Measurements from ENCODE around the gene DVL3.

DVL3 gene

DNA sequence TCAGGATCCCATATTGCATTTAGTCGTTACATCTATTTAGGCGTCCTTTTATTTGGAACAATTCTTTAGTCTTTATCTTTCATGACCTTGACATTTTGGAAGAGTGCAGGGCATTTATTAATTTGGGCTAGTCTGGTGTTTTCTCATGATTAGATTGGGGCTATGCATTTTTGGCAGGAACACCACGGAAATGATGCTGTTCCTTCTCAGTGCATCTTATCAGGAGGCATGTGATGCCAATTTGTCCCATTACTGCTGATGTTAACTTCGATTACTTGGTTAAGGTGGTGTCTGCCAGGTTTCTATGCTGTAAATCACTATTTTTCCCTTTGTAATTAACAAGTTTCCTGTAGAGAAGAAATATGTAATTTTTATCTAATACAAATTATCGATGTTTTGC is 56.1 kb downstream of the DVL3 start:
- no peak for DNase-seq (ENCODE audit: low read depth)

DNA sequence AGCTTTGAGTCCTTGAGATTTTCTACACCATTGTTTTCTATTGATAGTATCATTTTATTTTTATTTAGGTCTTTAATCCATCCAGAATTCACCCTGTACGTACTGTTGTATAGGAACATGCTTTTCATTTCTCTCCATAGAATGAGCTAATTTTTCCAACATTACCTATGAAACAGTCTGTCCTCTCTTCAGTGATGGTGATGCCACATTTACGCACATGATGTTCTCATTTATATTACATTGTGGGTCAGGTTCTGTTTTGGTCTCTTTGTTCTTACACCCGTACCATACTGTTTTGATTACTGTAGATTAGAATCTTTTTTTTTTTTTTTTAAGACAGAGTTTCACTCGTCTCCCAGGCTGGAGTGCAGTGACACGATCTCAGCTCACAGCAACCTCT is 56.5 kb downstream of the DVL3 start:
- DNase-seq (ENCODE audit: low read depth) = no peak

DNA sequence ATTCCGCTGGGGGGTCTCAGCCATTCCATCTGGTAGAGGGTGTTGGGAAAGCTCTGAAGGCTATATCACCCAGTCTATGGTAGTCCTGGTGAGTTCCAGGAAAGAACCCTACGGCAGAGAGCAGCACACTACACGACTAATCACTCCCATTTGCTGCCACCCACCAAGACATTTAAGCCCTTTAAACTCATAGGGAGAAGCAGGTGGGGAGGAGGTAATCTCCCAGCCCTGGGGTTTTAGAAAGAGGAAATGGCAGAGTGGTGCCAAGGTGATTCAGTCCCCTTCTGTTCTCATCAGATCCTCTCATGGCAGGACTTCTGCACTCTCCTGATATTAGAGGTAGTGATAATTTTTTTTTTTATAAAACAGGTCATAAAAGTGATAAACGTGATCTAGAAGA is 63.6 kb downstream of the DVL3 start:
- DNase-seq (ENCODE audit: low read depth) = no peak

DNA sequence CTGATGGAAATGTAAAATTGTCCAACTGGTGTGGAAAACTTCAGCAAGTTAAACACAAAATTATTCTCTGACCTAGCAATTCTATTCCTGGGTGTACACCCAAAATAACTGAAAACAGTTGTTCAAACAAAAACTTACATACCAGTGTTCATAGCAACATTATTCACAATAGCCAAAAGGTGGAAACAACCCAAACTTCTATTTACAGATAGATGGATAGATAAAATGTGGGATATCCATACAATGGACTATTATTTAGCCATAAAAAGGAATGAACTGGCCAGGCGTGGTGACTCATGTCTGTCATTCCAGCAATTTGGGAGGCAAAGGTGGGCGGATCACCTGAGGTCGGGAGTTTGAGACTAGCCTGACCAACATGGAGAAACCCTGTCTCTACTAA is 67.3 kb downstream of the DVL3 start:
- DNase-seq (ENCODE audit: low read depth) = no peak

Data from stimulated activated CD8-positive, alpha-beta memory T cell treated with anti-CD3 and anti-CD28 coated beads, Interleukin-12 subunit alpha, Interleukin-12 subunit beta, amount 100 ng/mL, for 1 hour (primary cell).